Measurements from ENCODE around the gene KRTAP19-3. TPM values are rescaled to one million over a fixed set of nuclear protein-coding genes. Genes with fewer than 3 reads are reported as not detected.
"Not testable (repeated sequence)": the region's sequence is repeated elsewhere in the genome, so short reads cannot be mapped to it uniquely, and the experiment has no call there.

Gene KRTAP19-3
- not detected for total RNA-seq
- polyA plus RNA-seq = not detected
- not detected for total RNA-seq

GRCh38 chr21:30491963-30492428 is at the start of gene KRTAP19-3:
Gene KRTAP19-3, minus strand, starts transcription at chr21:30492013. Its CDS starts 56 bp downstream, at chr21:30491957.
- Mint-ChIP-seq H3K4me3 (no peak within 1 kb of the TSS), H3K36me3 (no peaks in the 10 kb centered on the region), H3K4me1 (no peaks in the 10 kb centered on the region), H3K9me3 (peaks cover 0 to 10% (median 2%) of the 10 kb centered on the region in 11 donors), H3K27me3 (peaks cover 0 to 9% (median 0%) of the 10 kb centered on the region in 5 donors), H3K27ac (no peak within 1 kb of the TSS)
- POLR2A ChIA-PET = no interaction called here
- no peak within 1 kb of the TSS for H3K27ac ChIP-seq (ENCODE audit: low read depth, low read length)
- intact Hi-C loops (cut with micrococcal nuclease) = no loop called here
- H3K9me3 ChIP-seq (ENCODE audit: control insufficient read depth in 2 of 3, low read length in 3 of 3) = no peaks in the 10 kb centered on the region
- H3K4me3 ChIP-seq (ENCODE audit: low read length) = no peak within 1 kb of the TSS
- no peaks in the 10 kb centered on the region for H3K4me1 ChIP-seq (ENCODE audit: control insufficient read depth in 2 of 2, insufficient read depth in 2 of 2, low read length in 2 of 2)
- ATAC-seq (no peak), DNase-seq (no peak)
- H3K36me3 ChIP-seq (ENCODE audit: control insufficient read depth in 2 of 3, insufficient read depth in 3 of 3, low read length in 3 of 3) = no peaks in the 10 kb centered on the region
- H3K27me3 ChIP-seq (ENCODE audit: control insufficient read depth in 2 of 2, insufficient read depth in 2 of 2, low read length in 2 of 2) = no peaks in the 10 kb centered on the region
- CTCF ChIA-PET = no interaction called here

DNA sequence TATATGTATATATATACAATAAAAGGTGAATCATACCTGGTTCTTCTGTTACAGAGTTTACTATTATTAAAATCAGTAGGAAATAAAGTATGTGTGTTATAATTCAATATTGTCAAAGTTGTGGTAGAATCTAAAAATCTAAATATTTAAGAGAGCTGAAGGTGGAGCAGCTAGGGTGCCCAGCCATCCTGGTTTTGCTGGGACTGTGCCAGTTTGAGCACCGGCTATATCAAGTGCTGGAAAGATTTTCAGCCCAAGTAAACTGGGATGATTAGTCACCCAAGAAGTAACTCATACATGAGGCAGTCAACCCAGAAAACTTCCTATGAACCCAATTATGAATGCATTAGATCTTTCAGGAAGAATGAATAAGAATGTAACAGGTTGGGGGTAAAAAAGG is 27.1 kb upstream of the KRTAP19-3 start:
- H3K27me3 ChIP-seq (ENCODE audit: control insufficient read depth in 2 of 2, insufficient read depth in 2 of 2, low read length in 2 of 2) = peaks cover 0 to 3% of the 10 kb centered on the region in 2 donors
- no peaks in the 10 kb centered on the region for H3K36me3 ChIP-seq (ENCODE audit: control insufficient read depth in 2 of 3, insufficient read depth in 3 of 3, low read length in 3 of 3)
- intact Hi-C loops (cut with micrococcal nuclease) = no loop called here
- Mint-ChIP-seq H3K9me3 (peaks cover 0 to 6% (median 0%) of the 10 kb centered on the region in 11 donors), H3K27me3 (peaks cover 0 to 12% (median 4%) of the 10 kb centered on the region in 5 donors), H3K4me3 (no peak overlapping the region), H3K4me1 (no peaks in the 10 kb centered on the region), H3K27ac (no peak overlapping the region), H3K36me3 (no peaks in the 10 kb centered on the region)
- no peak overlapping the region for H3K4me3 ChIP-seq (ENCODE audit: low read length)
- CTCF ChIA-PET = no interaction called here
- DNase-seq (no peak), ATAC-seq (no peak)
- H3K9me3 ChIP-seq (ENCODE audit: control insufficient read depth in 2 of 3, low read length in 3 of 3) = no peaks in the 10 kb centered on the region
- H3K4me1 ChIP-seq (ENCODE audit: control insufficient read depth in 2 of 2, insufficient read depth in 2 of 2, low read length in 2 of 2) = no peaks in the 10 kb centered on the region
- POLR2A ChIA-PET = no interaction called here
- no peak overlapping the region for H3K27ac ChIP-seq (ENCODE audit: low read depth, low read length)

GRCh38 chr21:30515681-30516080 is 23.9 kb upstream of the KRTAP19-3 start:
- H3K36me3 Mint-ChIP-seq = no peaks in the 10 kb centered on the region
- H3K27me3 Mint-ChIP-seq = peaks cover 0 to 17% (median 7%) of the 10 kb centered on the region in 5 donors
- peaks cover 0 to 6% (median 0%) of the 10 kb centered on the region in 11 donors for H3K9me3 Mint-ChIP-seq
- intact Hi-C loops (cut with micrococcal nuclease) = no loop called here
- Histone ChIP-seq H3K4me3 (ENCODE audit: low read length) (no peak overlapping the region), H3K27ac (ENCODE audit: low read depth, low read length) (no peak overlapping the region), H3K27me3 (ENCODE audit: control insufficient read depth in 2 of 2, insufficient read depth in 2 of 2, low read length in 2 of 2) (peaks cover 0 to 3% of the 10 kb centered on the region in 2 donors), H3K4me1 (ENCODE audit: control insufficient read depth in 2 of 2, insufficient read depth in 2 of 2, low read length in 2 of 2) (no peaks in the 10 kb centered on the region), H3K9me3 (ENCODE audit: control insufficient read depth in 2 of 3, low read length in 3 of 3) (no peaks in the 10 kb centered on the region), H3K36me3 (ENCODE audit: control insufficient read depth in 2 of 3, insufficient read depth in 3 of 3, low read length in 3 of 3) (no peaks in the 10 kb centered on the region)
- H3K4me1 Mint-ChIP-seq = no peaks in the 10 kb centered on the region
- no peak overlapping the region for H3K4me3 Mint-ChIP-seq
- no peak overlapping the region for H3K27ac Mint-ChIP-seq
- DNase-seq = no peak
- ChIA-PET POLR2A (no interaction called here), CTCF (no interaction called here)
- no peak for ATAC-seq

DNA sequence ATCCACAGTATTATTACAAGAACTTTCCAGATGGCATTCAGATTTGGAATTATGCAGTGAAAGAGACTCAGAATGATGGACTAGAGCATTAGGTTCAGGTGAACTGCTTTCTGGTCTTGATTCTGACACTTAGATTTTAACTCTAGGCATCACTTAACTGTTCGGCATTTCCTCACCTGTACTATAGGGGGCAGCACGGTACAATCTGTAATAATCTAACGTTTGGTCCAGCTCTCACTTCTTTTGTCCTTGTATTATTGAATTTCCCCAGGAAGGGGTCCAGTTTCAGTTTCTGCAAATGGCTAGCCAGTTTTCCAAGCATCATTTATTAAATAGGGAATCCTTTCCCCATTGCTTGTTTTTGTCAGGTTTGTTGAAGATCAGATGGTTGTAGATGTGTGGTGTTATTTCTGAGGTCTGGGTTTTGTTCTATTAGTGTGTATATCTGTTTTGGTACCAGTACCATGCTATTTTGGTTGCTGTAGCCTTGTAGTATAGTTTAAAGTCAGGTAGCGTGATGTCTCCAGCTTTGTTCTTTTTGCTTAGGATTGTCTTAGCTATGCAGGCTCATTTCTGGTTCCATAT is 13.9 kb upstream of the KRTAP19-3 start:
- H3K27me3 ChIP-seq (ENCODE audit: control insufficient read depth in 2 of 2, insufficient read depth in 2 of 2, low read length in 2 of 2); H3K36me3 Mint-ChIP-seq; H3K9me3 ChIP-seq (ENCODE audit: control insufficient read depth in 2 of 3, low read length in 3 of 3); H3K27ac Mint-ChIP-seq; H3K4me3 ChIP-seq (ENCODE audit: low read length); H3K4me1 Mint-ChIP-seq; H3K27ac ChIP-seq (ENCODE audit: low read depth, low read length); H3K36me3 ChIP-seq (ENCODE audit: control insufficient read depth in 2 of 3, insufficient read depth in 3 of 3, low read length in 3 of 3); H3K4me1 ChIP-seq (ENCODE audit: control insufficient read depth in 2 of 2, insufficient read depth in 2 of 2, low read length in 2 of 2); H3K9me3 Mint-ChIP-seq; DNase-seq; H3K4me3 Mint-ChIP-seq; POLR2A ChIA-PET; ATAC-seq: not testable (repeated sequence)
- intact Hi-C loops (cut with micrococcal nuclease) = loop anchor here (2.0 kb wide), 1 partner anchor 581 kb away; no protein-coding TSS in a partner anchor
- CTCF ChIA-PET = interaction anchor here (0.6 kb wide), 1 partner anchor 1064 kb away, joined by 4 read pairs; no protein-coding TSS in a partner anchor
- peaks cover 2 to 14% (median 10%) of the 10 kb centered on the region in 5 donors for H3K27me3 Mint-ChIP-seq

DNA sequence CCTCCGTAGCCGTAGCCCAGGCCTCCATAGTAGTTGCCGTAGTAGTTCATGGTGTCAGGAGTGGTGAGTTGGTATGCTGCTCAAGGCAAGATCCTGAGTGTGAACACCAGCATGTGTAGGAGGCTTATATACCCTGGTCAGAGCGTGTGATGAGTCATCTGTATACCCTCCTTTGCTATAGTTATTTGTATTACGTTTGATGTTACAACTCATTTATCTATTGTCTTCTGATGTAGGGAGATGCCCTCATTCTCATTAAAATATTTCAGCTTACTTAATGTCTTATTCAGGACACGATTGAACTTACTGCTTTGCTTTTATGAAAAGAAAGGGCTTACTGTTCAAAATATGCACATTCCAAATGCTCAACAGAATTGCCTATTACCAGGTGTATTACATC is 10.2 kb upstream of the KRTAP19-3 start, which contains the start of gene KRTAP19-5:
Gene KRTAP19-5 (minus strand): TSS at position 101 of the 400 bp plus-strand sequence. CDS start 51 bp downstream, at position 50.
- intact Hi-C loops (cut with micrococcal nuclease) = no loop called here

GRCh38 chr21:30497065-30497464 is 5.3 kb upstream of the KRTAP19-3 start, which contains the start of gene KRTAP19-4:
Gene KRTAP19-4, minus strand, starts transcription at chr21:30497165. Its CDS starts 55 bp downstream, at chr21:30497110.
- intact Hi-C loops (cut with micrococcal nuclease) = no loop called here
- no peaks in the 10 kb centered on the region for H3K4me1 Mint-ChIP-seq
- Histone ChIP-seq H3K27me3 (ENCODE audit: control insufficient read depth in 2 of 2, insufficient read depth in 2 of 2, low read length in 2 of 2) (no peaks in the 10 kb centered on the region), H3K36me3 (ENCODE audit: control insufficient read depth in 2 of 3, insufficient read depth in 3 of 3, low read length in 3 of 3) (no peaks in the 10 kb centered on the region), H3K27ac (ENCODE audit: low read depth, low read length) (no peak within 1 kb of the TSS), H3K4me3 (ENCODE audit: low read length) (no peak within 1 kb of the TSS), H3K4me1 (ENCODE audit: control insufficient read depth in 2 of 2, insufficient read depth in 2 of 2, low read length in 2 of 2) (no peaks in the 10 kb centered on the region), H3K9me3 (ENCODE audit: control insufficient read depth in 2 of 3, low read length in 3 of 3) (no peaks in the 10 kb centered on the region)
- H3K36me3 Mint-ChIP-seq = no peaks in the 10 kb centered on the region
- H3K4me3 Mint-ChIP-seq = no peak within 1 kb of the TSS
- ChIA-PET POLR2A (no interaction called here), CTCF (interaction anchor here (0.7 kb wide), 1 partner anchor 603 kb away, joined by 3 read pairs; no protein-coding TSS in a partner anchor)
- no peak within 1 kb of the TSS for H3K27ac Mint-ChIP-seq
- peaks cover 0 to 7% (median 0%) of the 10 kb centered on the region in 5 donors for H3K27me3 Mint-ChIP-seq
- DNase-seq = no peak
- no peak for ATAC-seq
- peaks cover 0 to 4% (median 0%) of the 10 kb centered on the region in 11 donors for H3K9me3 Mint-ChIP-seq

More for the DNA sequence above, 10.2 kb upstream of the KRTAP19-3 start, which contains the start of gene KRTAP19-5:
- Mint-ChIP-seq H3K27ac (no peak within 1 kb of the TSS), H3K9me3 (no peaks in the 10 kb centered on the region), H3K4me3 (no peak within 1 kb of the TSS), H3K4me1 (no peaks in the 10 kb centered on the region), H3K27me3 (peaks cover 0 to 6% (median 4%) of the 10 kb centered on the region in 5 donors), H3K36me3 (no peaks in the 10 kb centered on the region)
- CTCF ChIA-PET = no interaction called here
- POLR2A ChIA-PET = no interaction called here
- ATAC-seq (no peak), DNase-seq (no peak)
- Histone ChIP-seq H3K36me3 (ENCODE audit: control insufficient read depth in 2 of 3, insufficient read depth in 3 of 3, low read length in 3 of 3) (no peaks in the 10 kb centered on the region), H3K27me3 (ENCODE audit: control insufficient read depth in 2 of 2, insufficient read depth in 2 of 2, low read length in 2 of 2) (no peaks in the 10 kb centered on the region), H3K4me1 (ENCODE audit: control insufficient read depth in 2 of 2, insufficient read depth in 2 of 2, low read length in 2 of 2) (no peaks in the 10 kb centered on the region), H3K4me3 (ENCODE audit: low read length) (no peak within 1 kb of the TSS), H3K9me3 (ENCODE audit: control insufficient read depth in 2 of 3, low read length in 3 of 3) (no peaks in the 10 kb centered on the region), H3K27ac (ENCODE audit: low read depth, low read length) (no peak within 1 kb of the TSS)

DNA sequence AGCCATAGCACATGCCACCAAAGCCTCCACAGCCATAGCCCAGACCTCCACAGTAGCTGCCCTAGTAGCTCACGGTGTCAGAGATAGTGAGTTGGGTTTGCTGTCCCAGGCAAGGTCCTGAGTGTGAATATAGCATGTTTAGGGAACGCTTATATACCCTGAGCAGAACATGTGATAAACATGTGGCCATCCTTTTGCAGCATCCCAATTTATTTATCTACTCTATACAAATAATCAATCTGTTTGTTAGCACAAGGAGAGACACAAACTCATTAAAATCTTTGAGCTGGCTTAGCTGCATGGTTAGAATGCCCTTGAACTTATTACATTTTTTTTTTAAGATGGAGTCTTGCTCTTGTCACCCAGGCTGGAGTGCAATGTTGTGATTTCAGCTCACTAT is 4.5 kb downstream of the KRTAP19-3 start, which contains the start of gene KRTAP19-2:
Gene KRTAP19-2 (minus strand): TSS at position 101 of the 400 bp plus-strand sequence. CDS start 88 bp downstream, at position 13.
- Mint-ChIP-seq H3K36me3 (peaks cover 0 to 6% (median 0%) of the 10 kb centered on the region in 5 donors), H3K9me3 (peaks cover 1 to 20% (median 8%) of the 10 kb centered on the region in 11 donors), H3K4me1 (no peaks in the 10 kb centered on the region), H3K27ac (no peak within 1 kb of the TSS), H3K27me3 (peaks cover 0 to 7% (median 4%) of the 10 kb centered on the region in 5 donors), H3K4me3 (no peak within 1 kb of the TSS)
- Histone ChIP-seq H3K36me3 (ENCODE audit: control insufficient read depth in 2 of 3, insufficient read depth in 3 of 3, low read length in 3 of 3) (no peaks in the 10 kb centered on the region), H3K9me3 (ENCODE audit: control insufficient read depth in 2 of 3, low read length in 3 of 3) (peaks cover 0 to 6% (median 0%) of the 10 kb centered on the region in 3 experiments), H3K27ac (ENCODE audit: low read depth, low read length) (no peak within 1 kb of the TSS), H3K4me1 (ENCODE audit: control insufficient read depth in 2 of 2, insufficient read depth in 2 of 2, low read length in 2 of 2) (no peaks in the 10 kb centered on the region), H3K27me3 (ENCODE audit: control insufficient read depth in 2 of 2, insufficient read depth in 2 of 2, low read length in 2 of 2) (no peaks in the 10 kb centered on the region), H3K4me3 (ENCODE audit: low read length) (no peak within 1 kb of the TSS)
- intact Hi-C loops (cut with micrococcal nuclease) = no loop called here
- DNase-seq (no peak), ATAC-seq (no peak)
- CTCF ChIA-PET = no interaction called here
- POLR2A ChIA-PET = no interaction called here
